HepG2 (cell line): ENCODE data around the gene ZBTB21. TPM values are rescaled to one million over a fixed set of nuclear protein-coding genes. Genes with fewer than 3 reads are reported as not detected.
A peak's percentile ranks its signal among the peaks of the same experiment; 100 is the strongest.

Experiments
- CENPBD1 ChIP-seq: sonication (generic); formaldehyde crosslinking; IDR thresholded peaks from 2 replicates; pipeline ENCODE4 v1.8.0; 2022; ENCODE audit warnings: missing genetic modification reagents, low read depth, mild to moderate bottlenecking, borderline replicate concordance
- FIP1L1 ChIP-seq: fragments of 200-400 bp; formaldehyde crosslinking; IDR thresholded peaks from 2 replicates; pipeline ENCODE4 v1.6.1; 2018; ENCODE audit warnings: low read depth, mild to moderate bottlenecking, low read length, moderate library complexity, borderline replicate concordance; ENCODE audit not compliant: insufficient read depth
- FUBP1 ChIP-seq: sonication (generic); formaldehyde crosslinking; IDR thresholded peaks from 2 replicates; pipeline ENCODE4 v1.5.1; 2020; ENCODE audit warnings: missing genetic modification reagents, mild to moderate bottlenecking, borderline replicate concordance
- HDAC2 ChIP-seq: sonication (generic); formaldehyde crosslinking; IDR thresholded peaks from 2 replicates; pipeline ENCODE4 v1.4.0; 2020; ENCODE audit warnings: missing genetic modification reagents
- HNF4A ChIP-seq: sonication (generic); formaldehyde crosslinking; IDR thresholded peaks from 2 replicates; pipeline ENCODE4 v1.4.0; 2020; ENCODE audit warnings: missing genetic modification reagents
- PTBP1 ChIP-seq: fragments of 200-400 bp; formaldehyde crosslinking; IDR thresholded peaks from 2 replicates; pipeline ENCODE4 v1.6.1; 2018; ENCODE audit warnings: low read length, low read depth; ENCODE audit not compliant: poor library complexity, severe bottlenecking
- RXRA ChIP-seq: sonication (generic); formaldehyde crosslinking; IDR thresholded peaks from 2 replicates; pipeline ENCODE4 v1.5.1; 2020; ENCODE audit warnings: missing genetic modification reagents
- SMAD1 ChIP-seq: sonication (generic); formaldehyde crosslinking; IDR thresholded peaks from 2 replicates; pipeline ENCODE4 v1.4.0; 2020; ENCODE audit warnings: missing genetic modification reagents, low read depth, mild to moderate bottlenecking, borderline replicate concordance
- STAG1 ChIP-seq: sonication (generic); formaldehyde crosslinking; IDR thresholded peaks from 2 replicates; pipeline ENCODE4 v1.4.0; 2020; ENCODE audit warnings: missing genetic modification reagents
- ZC3H4 ChIP-seq: sonication (generic); formaldehyde crosslinking; IDR thresholded peaks from 2 replicates; pipeline ENCODE4 v1.4.0; 2020; ENCODE audit warnings: missing genetic modification reagents, borderline replicate concordance
- ZNF138 ChIP-seq: sonication (generic); formaldehyde crosslinking; IDR thresholded peaks from 2 replicates; pipeline ENCODE4 v1.5.0; 2020; ENCODE audit warnings: mild to moderate bottlenecking, low read depth, missing genetic modification reagents
- ZNF207 ChIP-seq: fragments of 450-650 bp; IDR thresholded peaks from 2 replicates; pipeline ENCODE4 v1.6.1; 2016; ENCODE audit warnings: antibody characterized with exemption, borderline replicate concordance
- ZNF468 ChIP-seq: sonication (generic); formaldehyde crosslinking; IDR thresholded peaks from 2 replicates; pipeline ENCODE4 v1.8.0; 2022; ENCODE audit warnings: mild to moderate bottlenecking, moderate library complexity, missing genetic modification reagents
- ZNF761 ChIP-seq: sonication (generic); formaldehyde crosslinking; conservative IDR thresholded peaks from 2 replicates; pipeline ENCODE4 v1.4.0; 2020; ENCODE audit warnings: mild to moderate bottlenecking, missing genetic modification reagents
- ZNF879 ChIP-seq: sonication (generic); formaldehyde crosslinking; IDR thresholded peaks from 2 replicates; pipeline ENCODE4 v1.8.1; 2023; ENCODE audit warnings: missing genetic modification reagents
- ZSCAN30 ChIP-seq: sonication (generic); formaldehyde crosslinking; IDR thresholded peaks from 2 replicates; pipeline ENCODE4 v1.5.0; 2020; ENCODE audit warnings: mild to moderate bottlenecking, missing genetic modification reagents
- polyA plus RNA-seq, 8 experiments: library from polyadenylated mRNA; depleted of rRNA in 3 of 8; stranded (reverse) in 7 of 8; unstranded in 1 of 8; fragments of >200 nt; fragmentation: Illumina TruSeq in 4 of 8; extraction: Trizol in 4 of 8; gene quantifications; 2 replicates each; pipeline versions ENCODE4 v1.2.1 to v1.2.3, GENCODE V29; 2011 to 2016; ENCODE audit warnings: low read depth in 4 of 8, missing spikeins in 1 of 8, mixed read lengths in 1 of 8; ENCODE audit not compliant: insufficient read depth in 1 of 8
- total RNA-seq, 5 experiments: library from RNA; depleted of rRNA; stranded (reverse); fragments of >200 nt; fragmentation: Illumina TruSeq; extraction: Trizol; gene quantifications; 2 replicates each; pipeline ENCODE4 v1.2.3, GENCODE V29; 2016; ENCODE audit warnings: low read depth in 1 of 5
- TF ChIP-seq, protein P1 (sequence below): sonication (generic); formaldehyde crosslinking; IDR thresholded peaks from 2 replicates; pipeline ENCODE4 v1.4.0; 2020; ENCODE audit warnings: missing genetic modification reagents
- TF ChIP-seq, protein P2 (sequence below): sonication (generic); formaldehyde crosslinking; conservative IDR thresholded peaks from 2 replicates; pipeline ENCODE4 v1.8.0; 2022; ENCODE audit warnings: mild to moderate bottlenecking, moderate library complexity, missing genetic modification reagents
- TF ChIP-seq, protein P3 (sequence below): sonication (generic); formaldehyde crosslinking; IDR thresholded peaks from 2 replicates; pipeline ENCODE4 v1.4.0; 2020; ENCODE audit warnings: mild to moderate bottlenecking, missing genetic modification reagents

The ZBTB21 gene
- total and polyA plus RNA-seq, 2 of the 13 experiments (the other 11 are each of a cell fraction or from before 2014, with no cell fraction given), result 4.5 to 6.1 TPM

- TF ChIP-seq, protein P1, sequence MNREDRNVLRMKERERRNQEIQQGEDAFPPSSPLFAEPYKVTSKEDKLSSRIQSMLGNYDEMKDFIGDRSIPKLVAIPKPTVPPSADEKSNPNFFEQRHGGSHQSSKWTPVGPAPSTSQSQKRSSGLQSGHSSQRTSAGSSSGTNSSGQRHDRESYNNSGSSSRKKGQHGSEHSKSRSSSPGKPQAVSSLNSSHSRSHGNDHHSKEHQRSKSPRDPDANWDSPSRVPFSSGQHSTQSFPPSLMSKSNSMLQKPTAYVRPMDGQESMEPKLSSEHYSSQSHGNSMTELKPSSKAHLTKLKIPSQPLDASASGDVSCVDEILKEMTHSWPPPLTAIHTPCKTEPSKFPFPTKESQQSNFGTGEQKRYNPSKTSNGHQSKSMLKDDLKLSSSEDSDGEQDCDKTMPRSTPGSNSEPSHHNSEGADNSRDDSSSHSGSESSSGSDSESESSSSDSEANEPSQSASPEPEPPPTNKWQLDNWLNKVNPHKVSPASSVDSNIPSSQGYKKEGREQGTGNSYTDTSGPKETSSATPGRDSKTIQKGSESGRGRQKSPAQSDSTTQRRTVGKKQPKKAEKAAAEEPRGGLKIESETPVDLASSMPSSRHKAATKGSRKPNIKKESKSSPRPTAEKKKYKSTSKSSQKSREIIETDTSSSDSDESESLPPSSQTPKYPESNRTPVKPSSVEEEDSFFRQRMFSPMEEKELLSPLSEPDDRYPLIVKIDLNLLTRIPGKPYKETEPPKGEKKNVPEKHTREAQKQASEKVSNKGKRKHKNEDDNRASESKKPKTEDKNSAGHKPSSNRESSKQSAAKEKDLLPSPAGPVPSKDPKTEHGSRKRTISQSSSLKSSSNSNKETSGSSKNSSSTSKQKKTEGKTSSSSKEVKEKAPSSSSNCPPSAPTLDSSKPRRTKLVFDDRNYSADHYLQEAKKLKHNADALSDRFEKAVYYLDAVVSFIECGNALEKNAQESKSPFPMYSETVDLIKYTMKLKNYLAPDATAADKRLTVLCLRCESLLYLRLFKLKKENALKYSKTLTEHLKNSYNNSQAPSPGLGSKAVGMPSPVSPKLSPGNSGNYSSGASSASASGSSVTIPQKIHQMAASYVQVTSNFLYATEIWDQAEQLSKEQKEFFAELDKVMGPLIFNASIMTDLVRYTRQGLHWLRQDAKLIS, result no peak
- TF ChIP-seq ZNF207 (no peak), SMAD1 (CRISPR knock-in tag) (no peak), ZNF138 (CRISPR knock-in tag) (peak; percentile 74; the same call in 1 of the 2 replicates), ZNF468 (no peak), ZNF761 (peak; percentile 71; the same call in 1 of the 2 replicates), HDAC2 (CRISPR knock-in tag) (no peak), ZNF879 (no peak), RXRA (no peak), ZC3H4 (CRISPR knock-in tag) (no peak), CENPBD1 (CRISPR knock-in tag) (no peak; the same call in 1 of the 2 replicates), STAG1 (CRISPR knock-in tag) (no peak), ZSCAN30 (CRISPR knock-in tag) (no peak), FUBP1 (no peak), HNF4A (CRISPR knock-in tag) (no peak), PTBP1 (peak; percentile 83), FIP1L1 (no peak)
- TF ChIP-seq, protein P2, sequence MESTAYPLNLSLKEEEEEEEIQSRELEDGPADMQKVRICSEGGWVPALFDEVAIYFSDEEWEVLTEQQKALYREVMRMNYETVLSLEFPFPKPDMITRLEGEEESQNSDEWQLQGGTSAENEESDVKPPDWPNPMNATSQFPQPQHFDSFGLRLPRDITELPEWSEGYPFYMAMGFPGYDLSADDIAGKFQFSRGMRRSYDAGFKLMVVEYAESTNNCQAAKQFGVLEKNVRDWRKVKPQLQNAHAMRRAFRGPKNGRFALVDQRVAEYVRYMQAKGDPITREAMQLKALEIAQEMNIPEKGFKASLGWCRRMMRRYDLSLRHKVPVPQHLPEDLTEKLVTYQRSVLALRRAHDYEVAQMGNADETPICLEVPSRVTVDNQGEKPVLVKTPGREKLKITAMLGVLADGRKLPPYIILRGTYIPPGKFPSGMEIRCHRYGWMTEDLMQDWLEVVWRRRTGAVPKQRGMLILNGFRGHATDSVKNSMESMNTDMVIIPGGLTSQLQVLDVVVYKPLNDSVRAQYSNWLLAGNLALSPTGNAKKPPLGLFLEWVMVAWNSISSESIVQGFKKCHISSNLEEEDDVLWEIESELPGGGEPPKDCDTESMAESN, result 0 out of 2 replicates have a peak, but pooled peaks have one; percentile 33
- TF ChIP-seq, protein P3, sequence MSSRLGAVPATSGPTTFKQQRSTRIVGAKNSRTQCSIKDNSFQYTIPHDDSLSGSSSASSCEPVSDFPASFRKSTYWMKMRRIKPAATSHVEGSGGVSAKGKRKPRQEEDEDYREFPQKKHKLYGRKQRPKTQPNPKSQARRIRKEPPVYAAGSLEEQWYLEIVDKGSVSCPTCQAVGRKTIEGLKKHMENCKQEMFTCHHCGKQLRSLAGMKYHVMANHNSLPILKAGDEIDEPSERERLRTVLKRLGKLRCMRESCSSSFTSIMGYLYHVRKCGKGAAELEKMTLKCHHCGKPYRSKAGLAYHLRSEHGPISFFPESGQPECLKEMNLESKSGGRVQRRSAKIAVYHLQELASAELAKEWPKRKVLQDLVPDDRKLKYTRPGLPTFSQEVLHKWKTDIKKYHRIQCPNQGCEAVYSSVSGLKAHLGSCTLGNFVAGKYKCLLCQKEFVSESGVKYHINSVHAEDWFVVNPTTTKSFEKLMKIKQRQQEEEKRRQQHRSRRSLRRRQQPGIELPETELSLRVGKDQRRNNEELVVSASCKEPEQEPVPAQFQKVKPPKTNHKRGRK (CRISPR knock-in tag), result no peak
These were observed 56.1 kb downstream of the ZBTB21 start, which contains the start of gene C2CD2 (continued) for GRCh38 chr21:41953831-41954653.
